HepG2 (cell line): ENCODE measurements around the gene OTUD1. TPM values are rescaled to one million over a fixed set of nuclear protein-coding genes. Genes with fewer than 3 reads are reported as not detected.

Experiments
- CREM ChIP-seq, 2 experiments: sonication (generic) in 1 of 2; formaldehyde crosslinking in 1 of 2; IDR thresholded peaks; 2 replicates each; pipeline versions ENCODE4 v1.4.0 to v1.6.1; 2016 to 2020; ENCODE audit warnings: antibody characterized with exemption in 1 of 2, mild to moderate bottlenecking in 1 of 2, missing genetic modification reagents in 1 of 2
- ETV6 ChIP-seq: sonication (generic); formaldehyde crosslinking; conservative IDR thresholded peaks from 2 replicates; pipeline ENCODE4 v1.4.0; 2020; ENCODE audit warnings: missing genetic modification reagents
- HNRNPL ChIP-seq: fragments of 200-400 bp; formaldehyde crosslinking; IDR thresholded peaks from 2 replicates; pipeline ENCODE4 v1.6.1; 2017; ENCODE audit warnings: mild to moderate bottlenecking, low read depth, low read length
- MLLT10 ChIP-seq: sonication (generic); formaldehyde crosslinking; IDR thresholded peaks from 2 replicates; pipeline ENCODE4 v1.4.0; 2020; ENCODE audit warnings: missing genetic modification reagents
- PHB2 ChIP-seq: fragments of 450-650 bp; IDR thresholded peaks from 2 replicates; pipeline ENCODE4 v1.6.1; 2018; ENCODE audit not compliant: partially characterized antibody
- POGZ ChIP-seq: sonication (generic); formaldehyde crosslinking; IDR thresholded peaks from 2 replicates; pipeline ENCODE4 v1.4.0; 2020; ENCODE audit warnings: mild to moderate bottlenecking, missing genetic modification reagents
- POLR2AphosphoS2 ChIP-seq: IDR thresholded peaks from 2 replicates; pipeline ENCODE4 v1.6.1; 2011; ENCODE audit warnings: low read depth, low read length, improper control_type of control experiment
- SMAD9 ChIP-seq: sonication (generic); formaldehyde crosslinking; IDR thresholded peaks from 2 replicates; pipeline ENCODE4 v1.5.1; 2020; ENCODE audit warnings: mild to moderate bottlenecking, missing genetic modification reagents
- ZBTB42 ChIP-seq: sonication (generic); formaldehyde crosslinking; IDR thresholded peaks from 2 replicates; pipeline ENCODE4 v1.5.0; 2020; ENCODE audit warnings: mild to moderate bottlenecking, missing genetic modification reagents
- ZNF101 ChIP-seq: sonication (generic); formaldehyde crosslinking; IDR thresholded peaks from 2 replicates; pipeline ENCODE4 v1.4.0; 2020; ENCODE audit warnings: mild to moderate bottlenecking, low read depth, missing genetic modification reagents, borderline replicate concordance
- ZNF143 ChIP-seq: sonication (generic); formaldehyde crosslinking; IDR thresholded peaks from 2 replicates; pipeline ENCODE4 v1.4.0; 2020; ENCODE audit warnings: missing genetic modification reagents
- ZNF17 ChIP-seq: sonication (generic); formaldehyde crosslinking; IDR thresholded peaks from 2 replicates; pipeline ENCODE4 v1.5.0; 2020; ENCODE audit warnings: mild to moderate bottlenecking, missing genetic modification reagents
- ZNF329 ChIP-seq: sonication (generic); formaldehyde crosslinking; IDR thresholded peaks from 2 replicates; pipeline ENCODE4 v1.9.0; 2021; ENCODE audit warnings: low read depth, mild to moderate bottlenecking, missing genetic modification reagents
- ZNF343 ChIP-seq: sonication (generic); formaldehyde crosslinking; IDR thresholded peaks from 2 replicates; pipeline ENCODE4 v1.4.0; 2020; ENCODE audit warnings: mild to moderate bottlenecking, missing genetic modification reagents
- ZNF501 ChIP-seq: sonication (generic); formaldehyde crosslinking; IDR thresholded peaks from 2 replicates; pipeline ENCODE4 v1.5.1; 2020; ENCODE audit warnings: mild to moderate bottlenecking, moderate library complexity, missing genetic modification reagents
- ZNF615 ChIP-seq: sonication (generic); formaldehyde crosslinking; IDR thresholded peaks from 2 replicates; pipeline ENCODE4 v1.5.0; 2020; ENCODE audit warnings: mild to moderate bottlenecking, missing genetic modification reagents, borderline replicate concordance
- ZNF737 ChIP-seq: sonication (generic); formaldehyde crosslinking; IDR thresholded peaks from 2 replicates; pipeline ENCODE4 v1.5.0; 2020; ENCODE audit warnings: missing genetic modification reagents, mild to moderate bottlenecking, borderline replicate concordance
- ZNF781 ChIP-seq: sonication (generic); formaldehyde crosslinking; IDR thresholded peaks from 2 replicates; pipeline ENCODE4 v1.5.1; 2020; ENCODE audit warnings: borderline replicate concordance, mild to moderate bottlenecking, missing genetic modification reagents; ENCODE audit errors: not compliant biosample characterization
- polyA plus RNA-seq, 8 experiments: library from polyadenylated mRNA; depleted of rRNA in 3 of 8; stranded (reverse) in 7 of 8; unstranded in 1 of 8; fragments of >200 nt; fragmentation: Illumina TruSeq in 4 of 8; extraction: Trizol in 4 of 8; gene quantifications; 2 replicates each; pipeline versions ENCODE4 v1.2.1 to v1.2.3, GENCODE V29; 2011 to 2016; ENCODE audit warnings: low read depth in 4 of 8, missing spikeins in 1 of 8, mixed read lengths in 1 of 8; ENCODE audit not compliant: insufficient read depth in 1 of 8
- total RNA-seq, 5 experiments: library from RNA; depleted of rRNA; stranded (reverse); fragments of >200 nt; fragmentation: Illumina TruSeq; extraction: Trizol; gene quantifications; 2 replicates each; pipeline ENCODE4 v1.2.3, GENCODE V29; 2016; ENCODE audit warnings: low read depth in 1 of 5
- TF ChIP-seq, protein P1 (sequence below): sonication (generic); formaldehyde crosslinking; IDR thresholded peaks from 2 replicates; pipeline ENCODE4 v1.5.0; 2020; ENCODE audit warnings: missing genetic modification reagents
- TF ChIP-seq, protein P2 (sequence below): sonication (generic); formaldehyde crosslinking; IDR thresholded peaks from 2 replicates; pipeline ENCODE4 v1.5.0; 2020; ENCODE audit warnings: missing genetic modification reagents
- TF ChIP-seq, protein P3 (sequence below): sonication (generic); formaldehyde crosslinking; IDR thresholded peaks from 2 replicates; pipeline ENCODE4 v1.4.0; 2020; ENCODE audit warnings: mild to moderate bottlenecking, low read depth, missing genetic modification reagents
- TF ChIP-seq, protein P4 (sequence below): fragments of 450-650 bp; IDR thresholded peaks from 2 replicates; pipeline ENCODE4 v1.6.1; 2017; ENCODE audit warnings: mild to moderate bottlenecking

OTUD1 gene
- total and polyA plus RNA-seq, 2 of the 13 experiments (the other 11 are each of a cell fraction or from before 2014, with no cell fraction given): 1.2 to 1.4 TPM

DNA sequence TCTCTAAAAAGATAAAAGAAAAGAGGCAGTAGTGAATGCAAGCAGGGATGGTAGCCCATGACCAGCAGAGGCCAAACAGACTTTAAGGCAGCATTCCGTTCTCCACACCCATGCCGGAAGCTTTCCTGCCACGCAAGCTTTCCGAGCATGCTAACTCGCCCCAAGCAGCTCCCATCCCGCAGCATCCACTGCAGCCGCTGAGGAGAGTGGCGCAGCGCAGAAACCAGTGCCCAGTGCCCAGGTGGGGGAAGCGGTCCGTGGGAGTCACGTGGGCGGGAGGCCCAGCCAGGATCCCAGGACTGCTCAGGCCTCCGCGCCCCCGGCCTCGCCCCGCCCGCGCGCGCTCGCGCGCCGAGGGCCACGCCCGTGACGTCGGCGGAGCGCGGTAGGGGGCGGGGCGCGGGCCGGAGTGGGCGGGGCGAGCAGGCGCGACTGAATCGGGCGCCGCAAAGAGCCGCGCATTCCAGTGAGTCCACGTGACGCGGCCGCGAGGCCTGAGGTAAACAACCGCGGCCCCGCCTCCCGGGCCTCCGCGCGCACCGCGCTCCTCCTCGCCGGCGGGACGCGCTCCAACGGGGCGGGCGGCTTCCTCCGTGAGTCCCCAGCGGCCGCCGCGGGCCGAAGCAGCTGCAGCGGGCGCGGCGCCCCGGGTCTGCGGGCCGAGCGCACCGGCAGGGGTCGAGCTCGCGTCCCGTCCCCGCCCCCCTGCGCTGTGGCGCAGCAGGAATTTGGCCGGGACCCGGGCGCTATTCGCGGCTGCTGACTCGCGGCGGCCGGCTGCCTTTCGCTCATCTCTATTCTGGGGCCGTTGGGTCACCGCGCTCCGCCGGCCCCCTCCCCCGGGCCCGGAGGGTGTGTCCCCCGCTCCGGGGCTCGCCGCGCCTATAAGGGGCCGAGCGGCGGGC lies at the start of gene OTUD1 (continued):
- TF ChIP-seq, protein P1, sequence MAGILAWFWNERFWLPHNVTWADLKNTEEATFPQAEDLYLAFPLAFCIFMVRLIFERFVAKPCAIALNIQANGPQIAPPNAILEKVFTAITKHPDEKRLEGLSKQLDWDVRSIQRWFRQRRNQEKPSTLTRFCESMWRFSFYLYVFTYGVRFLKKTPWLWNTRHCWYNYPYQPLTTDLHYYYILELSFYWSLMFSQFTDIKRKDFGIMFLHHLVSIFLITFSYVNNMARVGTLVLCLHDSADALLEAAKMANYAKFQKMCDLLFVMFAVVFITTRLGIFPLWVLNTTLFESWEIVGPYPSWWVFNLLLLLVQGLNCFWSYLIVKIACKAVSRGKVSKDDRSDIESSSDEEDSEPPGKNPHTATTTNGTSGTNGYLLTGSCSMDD: no peak
- TF ChIP-seq POLR2AphosphoS2 (no peak), PHB2 (no peak), ZNF737 (CRISPR knock-in tag) (no peak), ZBTB42 (CRISPR knock-in tag) (no peak), ZNF101 (CRISPR knock-in tag) (no peak), POGZ (CRISPR knock-in tag) (peak; percentile 23), ZNF143 (CRISPR knock-in tag) (no peak), ZNF343 (CRISPR knock-in tag) (no peak), ZNF17 (CRISPR knock-in tag) (no peak), HNRNPL (peak; percentile 79; the same call in 1 of the 2 replicates), ZNF781 (no peak), ETV6 (CRISPR knock-in tag) (no peak), CREM (IDR thresholded peaks at IDR 0.05) (no peak), CREM (CRISPR knock-in tag; IDR thresholded peaks at IDR 0.05) (no peak), ZNF329 (no peak), MLLT10 (CRISPR knock-in tag) (no peak), ZNF615 (CRISPR knock-in tag) (no peak), SMAD9 (no peak), ZNF501 (CRISPR knock-in tag) (no peak)
- TF ChIP-seq, protein P2, sequence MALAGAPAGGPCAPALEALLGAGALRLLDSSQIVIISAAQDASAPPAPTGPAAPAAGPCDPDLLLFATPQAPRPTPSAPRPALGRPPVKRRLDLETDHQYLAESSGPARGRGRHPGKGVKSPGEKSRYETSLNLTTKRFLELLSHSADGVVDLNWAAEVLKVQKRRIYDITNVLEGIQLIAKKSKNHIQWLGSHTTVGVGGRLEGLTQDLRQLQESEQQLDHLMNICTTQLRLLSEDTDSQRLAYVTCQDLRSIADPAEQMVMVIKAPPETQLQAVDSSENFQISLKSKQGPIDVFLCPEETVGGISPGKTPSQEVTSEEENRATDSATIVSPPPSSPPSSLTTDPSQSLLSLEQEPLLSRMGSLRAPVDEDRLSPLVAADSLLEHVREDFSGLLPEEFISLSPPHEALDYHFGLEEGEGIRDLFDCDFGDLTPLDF (CRISPR knock-in tag): 0 out of 2 replicates have a peak, but pooled peaks have one; percentile 22
- TF ChIP-seq, protein P3, sequence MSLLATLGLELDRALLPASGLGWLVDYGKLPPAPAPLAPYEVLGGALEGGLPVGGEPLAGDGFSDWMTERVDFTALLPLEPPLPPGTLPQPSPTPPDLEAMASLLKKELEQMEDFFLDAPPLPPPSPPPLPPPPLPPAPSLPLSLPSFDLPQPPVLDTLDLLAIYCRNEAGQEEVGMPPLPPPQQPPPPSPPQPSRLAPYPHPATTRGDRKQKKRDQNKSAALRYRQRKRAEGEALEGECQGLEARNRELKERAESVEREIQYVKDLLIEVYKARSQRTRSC: no peak
- TF ChIP-seq, protein P4, sequence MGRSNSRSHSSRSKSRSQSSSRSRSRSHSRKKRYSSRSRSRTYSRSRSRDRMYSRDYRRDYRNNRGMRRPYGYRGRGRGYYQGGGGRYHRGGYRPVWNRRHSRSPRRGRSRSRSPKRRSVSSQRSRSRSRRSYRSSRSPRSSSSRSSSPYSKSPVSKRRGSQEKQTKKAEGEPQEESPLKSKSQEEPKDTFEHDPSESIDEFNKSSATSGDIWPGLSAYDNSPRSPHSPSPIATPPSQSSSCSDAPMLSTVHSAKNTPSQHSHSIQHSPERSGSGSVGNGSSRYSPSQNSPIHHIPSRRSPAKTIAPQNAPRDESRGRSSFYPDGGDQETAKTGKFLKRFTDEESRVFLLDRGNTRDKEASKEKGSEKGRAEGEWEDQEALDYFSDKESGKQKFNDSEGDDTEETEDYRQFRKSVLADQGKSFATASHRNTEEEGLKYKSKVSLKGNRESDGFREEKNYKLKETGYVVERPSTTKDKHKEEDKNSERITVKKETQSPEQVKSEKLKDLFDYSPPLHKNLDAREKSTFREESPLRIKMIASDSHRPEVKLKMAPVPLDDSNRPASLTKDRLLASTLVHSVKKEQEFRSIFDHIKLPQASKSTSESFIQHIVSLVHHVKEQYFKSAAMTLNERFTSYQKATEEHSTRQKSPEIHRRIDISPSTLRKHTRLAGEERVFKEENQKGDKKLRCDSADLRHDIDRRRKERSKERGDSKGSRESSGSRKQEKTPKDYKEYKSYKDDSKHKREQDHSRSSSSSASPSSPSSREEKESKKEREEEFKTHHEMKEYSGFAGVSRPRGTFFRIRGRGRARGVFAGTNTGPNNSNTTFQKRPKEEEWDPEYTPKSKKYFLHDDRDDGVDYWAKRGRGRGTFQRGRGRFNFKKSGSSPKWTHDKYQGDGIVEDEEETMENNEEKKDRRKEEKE: no peak
